Measurements from ENCODE around the gene MACROD2. TPM values are rescaled to one million over a fixed set of nuclear protein-coding genes. Genes with fewer than 3 reads are reported as not detected.

Gene MACROD2
- total RNA-seq, 5 donors from 2014 or later (not counting 1 experiment from before 2014, with no cell fraction given) = 0.23 to 1.3 (median 0.51) TPM; not detected in 2

- WGBS (ENCODE audit: insufficient coverage) = 69% methylated on average over 2 of the region's 3 CpGs
- H3K4me1 Mint-ChIP-seq = no peaks in the 10 kb centered on the region
These were observed 1932.8 kb downstream of the MACROD2 start for GRCh38 chr20:15927893-15928650.

GRCh38 chr20:15928946-15929345, 1933.6 kb downstream of the MACROD2 start:
- ChIA-PET CTCF (no interaction called here), POLR2A (no interaction called here)
- ATAC-seq (replicated peaks in 1 of 4) (no peak), DNase-seq (no peak)
- Mint-ChIP-seq H3K9me3 (peaks cover 0 to 6% (median 2%) of the 10 kb centered on the region in 3 donors), H3K4me1 (no peaks in the 10 kb centered on the region), H3K27me3 (no peaks in the 10 kb centered on the region), H3K4me3 (no peak overlapping the region), H3K27ac (no peak overlapping the region), H3K36me3 (no peaks in the 10 kb centered on the region)
- no peak overlapping the region for H3K4me3 ChIP-seq (ENCODE audit: control insufficient read depth in 1 of 2, extremely low read depth in 1 of 2, low read length in 1 of 2)
- H3K27me3 ChIP-seq (replicated peaks in 1 of 2; ENCODE audit: control insufficient read depth in 2 of 2, extremely low read depth in 1 of 2, insufficient read depth in 2 of 2, low read length in 1 of 2) = no peaks in the 10 kb centered on the region
- H3K9me3 ChIP-seq = no peaks in the 10 kb centered on the region
- H3K27ac ChIP-seq (ENCODE audit: low read length) = no peak overlapping the region
- H3K4me1 ChIP-seq (ENCODE audit: control insufficient read depth in 1 of 2, extremely low read depth in 1 of 2, insufficient read depth in 2 of 2, low read length in 2 of 2) = no peaks in the 10 kb centered on the region
- H3K36me3 ChIP-seq (ENCODE audit: control insufficient read depth in 2 of 2, extremely low read depth in 1 of 2, insufficient read depth in 1 of 2, low read length in 1 of 2) = no peaks in the 10 kb centered on the region

More at GRCh38 chr20:15927893-15928650, 1932.8 kb downstream of the MACROD2 start:
- ATAC-seq (replicated peaks in 1 of 4) (no peak), DNase-seq (no peak)
- no peak overlapping the region for H3K27ac ChIP-seq (ENCODE audit: low read length)
- no peaks in the 10 kb centered on the region for H3K4me1 ChIP-seq (ENCODE audit: control insufficient read depth in 1 of 2, extremely low read depth in 1 of 2, insufficient read depth in 2 of 2, low read length in 2 of 2)
- Mint-ChIP-seq H3K27ac (no peak overlapping the region), H3K27me3 (no peaks in the 10 kb centered on the region), H3K4me3 (no peak overlapping the region), H3K36me3 (no peaks in the 10 kb centered on the region), H3K9me3 (peaks cover 0 to 6% (median 2%) of the 10 kb centered on the region in 3 donors)
- no peaks in the 10 kb centered on the region for H3K27me3 ChIP-seq (replicated peaks in 1 of 2; ENCODE audit: control insufficient read depth in 2 of 2, extremely low read depth in 1 of 2, insufficient read depth in 2 of 2, low read length in 1 of 2)
- H3K9me3 ChIP-seq = no peaks in the 10 kb centered on the region
- no peak overlapping the region for H3K4me3 ChIP-seq (ENCODE audit: control insufficient read depth in 1 of 2, extremely low read depth in 1 of 2, low read length in 1 of 2)
- no peaks in the 10 kb centered on the region for H3K36me3 ChIP-seq (ENCODE audit: control insufficient read depth in 2 of 2, extremely low read depth in 1 of 2, insufficient read depth in 1 of 2, low read length in 1 of 2)
- POLR2A ChIA-PET = no interaction called here
- CTCF ChIA-PET = no interaction called here

GRCh38 chr20:15930311-15931305, 1935.3 kb downstream of the MACROD2 start:
- Histone ChIP-seq H3K27me3 (replicated peaks in 1 of 2; ENCODE audit: control insufficient read depth in 2 of 2, extremely low read depth in 1 of 2, insufficient read depth in 2 of 2, low read length in 1 of 2) (no peaks in the 10 kb centered on the region), H3K27ac (ENCODE audit: low read length) (no peak overlapping the region), H3K4me1 (ENCODE audit: control insufficient read depth in 1 of 2, extremely low read depth in 1 of 2, insufficient read depth in 2 of 2, low read length in 2 of 2) (no peaks in the 10 kb centered on the region), H3K4me3 (ENCODE audit: control insufficient read depth in 1 of 2, extremely low read depth in 1 of 2, low read length in 1 of 2) (no peak overlapping the region), H3K36me3 (ENCODE audit: control insufficient read depth in 2 of 2, extremely low read depth in 1 of 2, insufficient read depth in 1 of 2, low read length in 1 of 2) (no peaks in the 10 kb centered on the region), H3K9me3 (no peaks in the 10 kb centered on the region)
- no peak for ATAC-seq (replicated peaks in 1 of 4)
- ChIA-PET POLR2A (no interaction called here), CTCF (no interaction called here)
- Mint-ChIP-seq H3K4me3 (no peak overlapping the region), H3K27me3 (no peaks in the 10 kb centered on the region), H3K36me3 (no peaks in the 10 kb centered on the region), H3K4me1 (no peaks in the 10 kb centered on the region), H3K9me3 (peaks cover 0 to 9% (median 2%) of the 10 kb centered on the region in 3 donors), H3K27ac (no peak overlapping the region)
- no CpG with 5 or more reads among the region's 2 CpGs for WGBS (ENCODE audit: insufficient coverage)
- DNase-seq = no peak

- no peaks in the 10 kb centered on the region for H3K36me3 Mint-ChIP-seq
- Histone ChIP-seq H3K4me3 (ENCODE audit: control insufficient read depth in 1 of 2, extremely low read depth in 1 of 2, low read length in 1 of 2) (no peak overlapping the region), H3K9me3 (no peaks in the 10 kb centered on the region), H3K27ac (ENCODE audit: low read length) (no peak overlapping the region), H3K4me1 (ENCODE audit: control insufficient read depth in 1 of 2, extremely low read depth in 1 of 2, insufficient read depth in 2 of 2, low read length in 2 of 2) (no peaks in the 10 kb centered on the region), H3K36me3 (ENCODE audit: control insufficient read depth in 2 of 2, extremely low read depth in 1 of 2, insufficient read depth in 1 of 2, low read length in 1 of 2) (no peaks in the 10 kb centered on the region), H3K27me3 (replicated peaks in 1 of 2; ENCODE audit: control insufficient read depth in 2 of 2, extremely low read depth in 1 of 2, insufficient read depth in 2 of 2, low read length in 1 of 2) (no peaks in the 10 kb centered on the region)
- H3K4me3 Mint-ChIP-seq = no peak overlapping the region
- no peak overlapping the region for H3K27ac Mint-ChIP-seq
- no peaks in the 10 kb centered on the region for H3K4me1 Mint-ChIP-seq
- no CpG with 5 or more reads among the region's 4 CpGs for WGBS (ENCODE audit: insufficient coverage)
- POLR2A ChIA-PET = no interaction called here
- ATAC-seq (replicated peaks in 1 of 4) (no peak), DNase-seq (no peak)
- CTCF ChIA-PET = no interaction called here
- H3K9me3 Mint-ChIP-seq = peaks cover 0 to 3% (median 0%) of the 10 kb centered on the region in 3 donors
- no peaks in the 10 kb centered on the region for H3K27me3 Mint-ChIP-seq
These were observed 1936.6 kb downstream of the MACROD2 start for GRCh38 chr20:15931897-15932296.

GRCh38 chr20:15937179-15937578, 1941.9 kb downstream of the MACROD2 start:
- CTCF ChIA-PET = no interaction called here
- H3K27ac ChIP-seq (ENCODE audit: low read length) = no peak overlapping the region

GRCh38 chr20:15938847-15939246, 1943.5 kb downstream of the MACROD2 start:
- H3K27ac ChIP-seq (ENCODE audit: low read length) = no peak overlapping the region
- no peaks in the 10 kb centered on the region for H3K36me3 Mint-ChIP-seq
- no peak overlapping the region for H3K4me3 ChIP-seq (ENCODE audit: control insufficient read depth in 1 of 2, extremely low read depth in 1 of 2, low read length in 1 of 2)
- ChIA-PET CTCF (no interaction called here), POLR2A (no interaction called here)
- H3K9me3 ChIP-seq = no peaks in the 10 kb centered on the region
- WGBS (ENCODE audit: insufficient coverage) = no CpG with 5 or more reads among the region's 1 CpG
- H3K4me1 Mint-ChIP-seq = no peaks in the 10 kb centered on the region
- no peak overlapping the region for H3K4me3 Mint-ChIP-seq
- DNase-seq (no peak), ATAC-seq (replicated peaks in 1 of 4) (no peak)
- H3K36me3 ChIP-seq (ENCODE audit: control insufficient read depth in 2 of 2, extremely low read depth in 1 of 2, insufficient read depth in 1 of 2, low read length in 1 of 2) = no peaks in the 10 kb centered on the region
- H3K27me3 Mint-ChIP-seq = no peaks in the 10 kb centered on the region
- no peaks in the 10 kb centered on the region for H3K27me3 ChIP-seq (replicated peaks in 1 of 2; ENCODE audit: control insufficient read depth in 2 of 2, extremely low read depth in 1 of 2, insufficient read depth in 2 of 2, low read length in 1 of 2)
- H3K4me1 ChIP-seq (ENCODE audit: control insufficient read depth in 1 of 2, extremely low read depth in 1 of 2, insufficient read depth in 2 of 2, low read length in 2 of 2) = no peaks in the 10 kb centered on the region
- no peak overlapping the region for H3K27ac Mint-ChIP-seq
- peaks cover 0 to 10% (median 5%) of the 10 kb centered on the region in 3 donors for H3K9me3 Mint-ChIP-seq

More at GRCh38 chr20:15937179-15937578, 1941.9 kb downstream of the MACROD2 start:
- H3K4me3 ChIP-seq (ENCODE audit: control insufficient read depth in 1 of 2, extremely low read depth in 1 of 2, low read length in 1 of 2) = no peak overlapping the region
- no peak overlapping the region for H3K27ac Mint-ChIP-seq
- H3K4me3 Mint-ChIP-seq = no peak overlapping the region
- H3K4me1 Mint-ChIP-seq = no peaks in the 10 kb centered on the region
- no CpG with 5 or more reads among the region's 3 CpGs for WGBS (ENCODE audit: insufficient coverage)
- H3K9me3 ChIP-seq = no peaks in the 10 kb centered on the region
- H3K27me3 ChIP-seq (replicated peaks in 1 of 2; ENCODE audit: control insufficient read depth in 2 of 2, extremely low read depth in 1 of 2, insufficient read depth in 2 of 2, low read length in 1 of 2) = no peaks in the 10 kb centered on the region
- no peaks in the 10 kb centered on the region for H3K36me3 ChIP-seq (ENCODE audit: control insufficient read depth in 2 of 2, extremely low read depth in 1 of 2, insufficient read depth in 1 of 2, low read length in 1 of 2)
- DNase-seq (no peak), ATAC-seq (replicated peaks in 1 of 4) (no peak)
- no peaks in the 10 kb centered on the region for H3K36me3 Mint-ChIP-seq
- H3K9me3 Mint-ChIP-seq = peaks cover 0 to 10% (median 5%) of the 10 kb centered on the region in 3 donors
- POLR2A ChIA-PET = no interaction called here
- no peaks in the 10 kb centered on the region for H3K4me1 ChIP-seq (ENCODE audit: control insufficient read depth in 1 of 2, extremely low read depth in 1 of 2, insufficient read depth in 2 of 2, low read length in 2 of 2)
- no peaks in the 10 kb centered on the region for H3K27me3 Mint-ChIP-seq

All from T-cell (primary cell).